HK-2 (cell line): ENCODE results near the gene FAM163B.

Experiments
- DNase-seq: peaks from one replicate; pipeline ENCODE4 v3.0.0-alpha.2; 2018; ENCODE audit not compliant: unreplicated experiment

FAM163B gene

GRCh38 chr9:133616643-133617405, 7.6 kb upstream of the FAM163B start:
- DNase-seq = no peak

GRCh38 chr9:133615606-133616188, 6.5 kb upstream of the FAM163B start:
- DNase-seq = no peak

GRCh38 chr9:133615186-133615585, 6.0 kb upstream of the FAM163B start:
- DNase-seq = no peak

- DNase-seq = no peak
Measured at GRCh38 chr9:133614678-133615077, 5.5 kb upstream of the FAM163B start.

GRCh38 chr9:133614056-133614455, 4.9 kb upstream of the FAM163B start:
- DNase-seq = no peak

GRCh38 chr9:133613432-133613831, 4.2 kb upstream of the FAM163B start:
- DNase-seq = no peak

GRCh38 chr9:133612816-133613215, 3.6 kb upstream of the FAM163B start:
- DNase-seq = no peak

- no peak for DNase-seq
Measured at GRCh38 chr9:133612051-133612450, 2.9 kb upstream of the FAM163B start.

- no peak for DNase-seq
Measured at GRCh38 chr9:133610845-133611244, 1.7 kb upstream of the FAM163B start.

GRCh38 chr9:133608889-133609288, 300 bp downstream of the FAM163B start:
- no peak for DNase-seq

- DNase-seq = no peak
Measured at GRCh38 chr9:133608382-133608781, 807 bp downstream of the FAM163B start.

GRCh38 chr9:133607976-133608375, 1.2 kb downstream of the FAM163B start:
- no peak for DNase-seq

GRCh38 chr9:133607381-133607780, 1.8 kb downstream of the FAM163B start:
- no peak for DNase-seq

- DNase-seq = no peak
Measured at GRCh38 chr9:133606708-133607025, 2.5 kb downstream of the FAM163B start.

GRCh38 chr9:133605856-133606707, 3.1 kb downstream of the FAM163B start:
- no peak for DNase-seq

GRCh38 chr9:133605446-133605845, 3.7 kb downstream of the FAM163B start:
- no peak for DNase-seq

- DNase-seq = no peak
Measured at GRCh38 chr9:133604856-133605255, 4.3 kb downstream of the FAM163B start.

GRCh38 chr9:133604214-133604613, 5.0 kb downstream of the FAM163B start:
- peak; percentile 10 for DNase-seq

- DNase-seq = no peak
Measured at GRCh38 chr9:133603135-133603927, 5.9 kb downstream of the FAM163B start.

GRCh38 chr9:133602277-133602676, 6.9 kb downstream of the FAM163B start:
- no peak for DNase-seq

- no peak for DNase-seq
Measured at GRCh38 chr9:133601746-133602145, 7.4 kb downstream of the FAM163B start.

GRCh38 chr9:133600739-133601138, 8.4 kb downstream of the FAM163B start:
- DNase-seq = no peak
